ENCODE data around the gene RTN4RL2. TPM values are rescaled to one million over a fixed set of nuclear protein-coding genes. Genes with fewer than 3 reads are reported as not detected.

Gene RTN4RL2
- total RNA-seq, 1 donor from 2014 or later: 0.62 TPM

DNA sequence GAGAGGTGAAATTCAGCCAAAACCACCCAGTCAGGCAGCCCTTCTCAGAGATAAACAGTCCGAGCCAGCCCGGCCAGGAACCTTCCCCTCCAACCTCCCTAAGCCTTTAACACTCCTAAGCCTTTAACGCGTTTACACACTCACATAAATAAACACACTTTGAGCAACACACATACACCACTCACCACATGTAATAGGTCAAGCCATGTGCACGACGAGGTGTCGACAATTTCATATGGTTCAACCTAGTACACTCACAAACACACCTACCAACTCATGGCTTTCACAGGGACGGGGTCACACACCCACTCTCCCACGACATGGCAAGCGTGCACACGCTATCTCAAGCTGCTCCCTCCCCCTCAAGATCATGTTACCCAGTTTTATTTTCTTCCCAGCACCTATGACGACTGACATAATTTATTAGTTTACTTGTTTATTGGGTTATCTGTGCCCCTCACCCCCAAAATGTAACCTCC lies 39.7 kb downstream of the RTN4RL2 start:
- TF ChIP-seq, protein P1, sequence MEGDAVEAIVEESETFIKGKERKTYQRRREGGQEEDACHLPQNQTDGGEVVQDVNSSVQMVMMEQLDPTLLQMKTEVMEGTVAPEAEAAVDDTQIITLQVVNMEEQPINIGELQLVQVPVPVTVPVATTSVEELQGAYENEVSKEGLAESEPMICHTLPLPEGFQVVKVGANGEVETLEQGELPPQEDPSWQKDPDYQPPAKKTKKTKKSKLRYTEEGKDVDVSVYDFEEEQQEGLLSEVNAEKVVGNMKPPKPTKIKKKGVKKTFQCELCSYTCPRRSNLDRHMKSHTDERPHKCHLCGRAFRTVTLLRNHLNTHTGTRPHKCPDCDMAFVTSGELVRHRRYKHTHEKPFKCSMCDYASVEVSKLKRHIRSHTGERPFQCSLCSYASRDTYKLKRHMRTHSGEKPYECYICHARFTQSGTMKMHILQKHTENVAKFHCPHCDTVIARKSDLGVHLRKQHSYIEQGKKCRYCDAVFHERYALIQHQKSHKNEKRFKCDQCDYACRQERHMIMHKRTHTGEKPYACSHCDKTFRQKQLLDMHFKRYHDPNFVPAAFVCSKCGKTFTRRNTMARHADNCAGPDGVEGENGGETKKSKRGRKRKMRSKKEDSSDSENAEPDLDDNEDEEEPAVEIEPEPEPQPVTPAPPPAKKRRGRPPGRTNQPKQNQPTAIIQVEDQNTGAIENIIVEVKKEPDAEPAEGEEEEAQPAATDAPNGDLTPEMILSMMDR (IDR thresholded peaks at IDR 0.05; ENCODE audit: unreplicated experiment): no peak
- H3K27ac Mint-ChIP-seq (ENCODE audit: unreplicated experiment): peak overlapping the region; percentile 76

DNA sequence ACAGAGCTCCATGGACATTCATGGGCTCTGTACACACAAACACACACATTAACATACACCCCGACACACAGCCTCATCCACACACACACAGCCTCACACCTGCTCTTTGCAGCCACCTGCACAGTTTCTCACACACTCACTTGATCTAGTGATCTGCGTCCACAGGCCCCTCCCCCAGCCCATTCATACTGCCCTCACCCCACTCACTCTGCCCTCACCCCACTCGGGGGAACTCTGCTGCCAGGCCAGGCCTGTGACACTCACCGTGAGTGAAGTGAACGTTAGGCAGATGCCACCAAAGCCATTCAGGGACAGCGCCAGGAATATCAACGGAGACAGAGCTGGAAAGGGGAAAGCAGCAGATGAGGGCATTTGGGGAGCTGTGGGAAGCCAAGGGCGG lies 40.2 kb downstream of the RTN4RL2 start:
- H3K9me3 Mint-ChIP-seq (ENCODE audit: unreplicated experiment): no peaks in the 10 kb centered on the region
- H3K4me1 Mint-ChIP-seq (ENCODE audit: unreplicated experiment): peaks cover 9% of the 10 kb centered on the region
- H3K27me3 Mint-ChIP-seq (ENCODE audit: unreplicated experiment): peaks cover 8% of the 10 kb centered on the region
- peaks cover 11% of the 10 kb centered on the region for H3K36me3 Mint-ChIP-seq (ENCODE audit: low read depth, unreplicated experiment)
- TF ChIP-seq, protein P1 (IDR thresholded peaks at IDR 0.05; ENCODE audit: unreplicated experiment): no peak
- H3K27ac Mint-ChIP-seq (ENCODE audit: unreplicated experiment): peak overlapping the region; percentile 76
- no peak for DNase-seq (ENCODE audit: low spot score)
- H3K4me3 Mint-ChIP-seq (ENCODE audit: unreplicated experiment): no peak overlapping the region

More for the DNA sequence above, 39.7 kb downstream of the RTN4RL2 start:
- no peaks in the 10 kb centered on the region for H3K9me3 Mint-ChIP-seq (ENCODE audit: unreplicated experiment)
- H3K27me3 Mint-ChIP-seq (ENCODE audit: unreplicated experiment): peaks cover 8% of the 10 kb centered on the region
- DNase-seq (ENCODE audit: low spot score): no peak
- H3K36me3 Mint-ChIP-seq (ENCODE audit: low read depth, unreplicated experiment): peaks cover 11% of the 10 kb centered on the region
- peak overlapping the region; percentile 81 for H3K4me3 Mint-ChIP-seq (ENCODE audit: unreplicated experiment)
- H3K4me1 Mint-ChIP-seq (ENCODE audit: unreplicated experiment): peaks cover 9% of the 10 kb centered on the region

DNA sequence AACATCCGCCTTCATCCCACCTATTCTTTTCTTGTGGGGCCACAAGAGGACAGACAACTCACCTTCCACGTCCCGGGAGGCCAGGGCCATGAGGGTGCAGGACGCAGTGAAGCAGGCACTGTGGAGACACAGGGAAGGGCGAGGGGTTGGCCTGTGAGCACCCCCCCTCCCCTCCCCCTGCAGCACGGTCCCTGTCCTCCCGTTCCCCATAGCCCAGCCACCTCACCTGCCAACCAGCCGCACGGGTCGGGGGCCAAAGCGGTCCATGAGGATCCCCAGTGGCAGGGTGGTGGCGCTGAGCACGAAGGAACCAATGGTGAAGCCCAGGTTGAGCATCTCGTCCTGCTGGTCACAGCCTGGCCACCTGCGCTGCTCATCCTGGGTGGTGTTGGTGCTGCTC lies 40.6 kb downstream of the RTN4RL2 start:
- Mint-ChIP-seq H3K4me3 (ENCODE audit: unreplicated experiment) (no peak overlapping the region), H3K27me3 (ENCODE audit: unreplicated experiment) (peaks cover 8% of the 10 kb centered on the region), H3K4me1 (ENCODE audit: unreplicated experiment) (peaks cover 9% of the 10 kb centered on the region), H3K27ac (ENCODE audit: unreplicated experiment) (no peak overlapping the region), H3K9me3 (ENCODE audit: unreplicated experiment) (no peaks in the 10 kb centered on the region), H3K36me3 (ENCODE audit: low read depth, unreplicated experiment) (peaks cover 11% of the 10 kb centered on the region)
- DNase-seq (ENCODE audit: low spot score): no peak
- TF ChIP-seq, protein P1 (IDR thresholded peaks at IDR 0.05; ENCODE audit: unreplicated experiment): no peak

DNA sequence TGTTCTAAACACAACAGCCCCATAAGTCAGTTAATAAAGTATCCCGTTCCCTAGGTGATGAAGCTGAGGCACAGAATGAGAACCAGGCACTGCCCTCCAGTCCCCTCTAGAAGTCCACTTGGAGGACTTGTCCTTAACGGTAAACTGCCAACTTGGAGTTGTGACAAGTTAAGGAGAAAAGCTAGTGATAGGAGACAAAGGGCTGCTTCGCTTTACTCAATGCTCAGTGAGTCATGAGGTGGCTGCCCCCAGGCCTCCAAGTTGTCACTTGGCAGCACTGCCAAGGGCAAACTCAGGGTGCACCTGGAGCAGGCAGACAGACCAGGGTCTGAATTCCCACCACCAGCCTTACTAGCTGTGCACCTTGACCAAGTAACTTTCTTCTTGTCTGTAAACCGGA lies 41.6 kb downstream of the RTN4RL2 start:
- H3K27me3 Mint-ChIP-seq (ENCODE audit: unreplicated experiment): peaks cover 8% of the 10 kb centered on the region
- no peak overlapping the region for H3K4me3 Mint-ChIP-seq (ENCODE audit: unreplicated experiment)
- no peaks in the 10 kb centered on the region for H3K9me3 Mint-ChIP-seq (ENCODE audit: unreplicated experiment)
- peaks cover 9% of the 10 kb centered on the region for H3K4me1 Mint-ChIP-seq (ENCODE audit: unreplicated experiment)
- TF ChIP-seq, protein P1 (IDR thresholded peaks at IDR 0.05; ENCODE audit: unreplicated experiment): no peak
- DNase-seq (ENCODE audit: low spot score): no peak
- H3K27ac Mint-ChIP-seq (ENCODE audit: unreplicated experiment): no peak overlapping the region
- H3K36me3 Mint-ChIP-seq (ENCODE audit: low read depth, unreplicated experiment): peaks cover 11% of the 10 kb centered on the region

DNA sequence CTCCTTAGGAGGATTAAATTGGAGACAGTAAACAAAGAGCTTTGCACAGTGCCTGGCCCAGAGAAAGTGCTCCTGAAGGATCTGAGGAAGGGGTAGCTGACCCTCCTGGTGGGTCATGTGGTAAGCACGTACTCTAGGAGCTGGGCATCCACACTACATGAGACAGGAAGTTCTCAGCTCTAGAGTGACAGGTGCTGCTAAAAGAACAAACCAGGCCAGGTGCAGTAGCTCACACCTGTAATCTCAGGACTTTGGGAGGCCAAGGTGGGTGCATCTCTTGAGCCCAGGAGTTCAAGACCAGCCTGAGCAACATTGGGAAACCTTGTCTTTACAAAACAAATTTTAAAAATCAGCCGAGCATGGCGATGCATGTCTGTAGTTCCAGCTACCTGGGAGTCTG lies 42.0 kb downstream of the RTN4RL2 start:
- Mint-ChIP-seq H3K4me3 (ENCODE audit: unreplicated experiment) (no peak overlapping the region), H3K4me1 (ENCODE audit: unreplicated experiment) (peaks cover 9% of the 10 kb centered on the region), H3K27me3 (ENCODE audit: unreplicated experiment) (peaks cover 8% of the 10 kb centered on the region), H3K27ac (ENCODE audit: unreplicated experiment) (no peak overlapping the region), H3K9me3 (ENCODE audit: unreplicated experiment) (no peaks in the 10 kb centered on the region), H3K36me3 (ENCODE audit: low read depth, unreplicated experiment) (peaks cover 11% of the 10 kb centered on the region)
- DNase-seq (ENCODE audit: low spot score): no peak
- TF ChIP-seq, protein P1 (IDR thresholded peaks at IDR 0.05; ENCODE audit: unreplicated experiment): no peak
